ENCODE measurements around the gene NHLRC2.
"Not testable (repeated sequence)": the region's sequence is repeated elsewhere in the genome, so short reads cannot be mapped to it uniquely, and the experiment has no call there.

Gene NHLRC2

GRCh38 chr10:113914956-113915355 lies 60.5 kb downstream of the NHLRC2 start:
- no peak for DNase-seq

GRCh38 chr10:113915540-113915939 lies 61.1 kb downstream of the NHLRC2 start:
- no peak for DNase-seq

GRCh38 chr10:113916053-113916452 lies 61.6 kb downstream of the NHLRC2 start:
- DNase-seq = no peak

GRCh38 chr10:113917636-113918035 lies 63.2 kb downstream of the NHLRC2 start:
- DNase-seq = no peak

GRCh38 chr10:113920114-113920513 lies 65.7 kb downstream of the NHLRC2 start:
- DNase-seq = no peak

GRCh38 chr10:113920875-113921274 lies 66.4 kb downstream of the NHLRC2 start:
- DNase-seq = no peak

- no peak for DNase-seq
Observed at GRCh38 chr10:113921561-113922370, 67.3 kb downstream of the NHLRC2 start.

- no peak for DNase-seq
Observed at GRCh38 chr10:113922787-113923570, 68.5 kb downstream of the NHLRC2 start.

- no peak for DNase-seq
Observed at GRCh38 chr10:113924186-113924585, 69.7 kb downstream of the NHLRC2 start.

- no peak for DNase-seq
Observed at GRCh38 chr10:113924664-113925063, 70.2 kb downstream of the NHLRC2 start.

- no peak for DNase-seq
Observed at GRCh38 chr10:113927440-113927839, 73.0 kb downstream of the NHLRC2 start.

GRCh38 chr10:113928830-113929229 lies 74.4 kb downstream of the NHLRC2 start:
- DNase-seq = no peak

- no peak for DNase-seq
Observed at GRCh38 chr10:113929522-113929921, 75.1 kb downstream of the NHLRC2 start.

GRCh38 chr10:113930482-113931057 lies 76.1 kb downstream of the NHLRC2 start:
- no peak for DNase-seq

- no peak for DNase-seq
Observed at GRCh38 chr10:113932854-113933253, 78.4 kb downstream of the NHLRC2 start.

- DNase-seq = no peak
Observed at GRCh38 chr10:113933894-113934532, 79.6 kb downstream of the NHLRC2 start.

GRCh38 chr10:113937258-113937657 lies 82.8 kb downstream of the NHLRC2 start:
- DNase-seq = no peak

GRCh38 chr10:113937756-113938155 lies 83.3 kb downstream of the NHLRC2 start:
- no peak for DNase-seq

GRCh38 chr10:113939212-113939860 lies 84.9 kb downstream of the NHLRC2 start:
- no peak for DNase-seq

- no peak for DNase-seq
Observed at GRCh38 chr10:113941140-113941539, 86.7 kb downstream of the NHLRC2 start.

- not testable (repeated sequence) for DNase-seq
Observed at GRCh38 chr10:113943196-113943595, 88.7 kb downstream of the NHLRC2 start.

GRCh38 chr10:113945075-113945686 lies 90.7 kb downstream of the NHLRC2 start:
- no peak for DNase-seq
